GM11168 (cell line): ENCODE measurements around the gene MRPL22.
"Not testable (repeated sequence)": the region's sequence is repeated elsewhere in the genome, so short reads cannot be mapped to it uniquely, and the experiment has no call there.

Source experiments
- in situ Hi-C: fragments of 300-500 bp; cut with MboI; formaldehyde crosslinking; loops from one replicate; pipeline ENCODE4 v1.12.0; 2022; ENCODE audit warnings: low sequenced_read_pairs; ENCODE audit not compliant: unreplicated experiment

Gene MRPL22

DNA sequence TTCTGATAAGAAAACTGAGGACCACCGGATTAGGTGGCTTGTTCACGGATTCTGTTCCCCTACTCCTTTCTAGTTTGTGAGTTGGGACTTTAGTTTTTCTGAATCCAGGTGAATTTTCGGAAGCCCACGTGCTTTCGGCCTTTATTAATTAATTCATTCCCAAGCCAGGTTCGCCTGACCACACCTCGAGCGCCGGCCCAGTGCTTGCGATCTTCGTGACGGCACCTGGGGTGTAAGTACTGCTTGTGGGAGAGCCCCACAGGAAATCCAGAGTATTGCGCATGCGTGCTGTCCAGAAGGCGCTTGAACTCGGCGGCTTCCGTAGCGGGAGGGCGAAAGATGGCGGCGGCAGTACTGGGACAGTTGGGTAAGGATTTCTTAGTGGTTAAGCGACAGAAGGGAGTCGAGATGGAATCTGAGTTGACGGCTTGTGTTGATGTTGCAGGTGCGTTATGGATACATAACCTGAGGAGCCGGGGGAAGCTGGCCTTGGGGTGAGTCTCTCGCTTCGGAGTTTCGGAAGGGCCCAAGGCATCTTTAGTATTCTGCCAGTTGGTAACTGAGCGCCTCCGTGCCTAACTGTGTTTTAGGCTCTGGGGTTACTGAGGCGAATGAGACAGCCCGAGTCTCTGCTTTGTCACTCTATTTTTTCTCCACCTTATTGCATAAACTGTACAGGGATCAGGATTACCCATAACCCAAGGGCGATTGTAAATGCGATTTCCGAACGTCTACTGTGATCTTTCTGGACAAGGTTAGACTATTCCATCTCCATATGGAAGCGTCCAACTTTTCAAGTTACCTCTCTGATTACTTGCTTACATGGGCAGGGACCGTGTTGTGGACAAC lies at the start of gene MRPL22:
TSS of gene MRPL22 (plus strand) at position 302 of the 849 bp plus-strand sequence. CDS start at position 340, 38 bp downstream.
- in situ Hi-C loops = no loop called here

DNA sequence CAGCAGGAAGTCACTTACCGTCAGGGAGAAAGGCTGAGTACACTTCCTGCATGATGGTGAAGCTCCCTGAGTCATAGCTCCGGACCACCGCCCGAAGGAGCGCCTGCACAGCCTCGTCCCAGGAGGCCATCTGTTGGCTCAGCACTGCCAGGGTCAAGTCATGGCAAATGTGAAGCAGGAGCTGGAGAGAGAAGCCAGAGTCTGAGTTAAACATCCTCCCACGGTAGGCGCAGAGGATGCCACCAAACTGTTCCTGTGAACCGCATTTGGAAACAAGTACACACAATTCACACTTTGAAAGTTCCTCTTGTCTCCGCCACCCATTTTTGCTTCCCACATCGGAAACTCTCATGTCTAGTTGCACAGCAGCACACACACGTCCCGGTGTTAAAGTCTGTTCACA lies 48.5 kb upstream of the MRPL22 start:
- in situ Hi-C loops = no loop called here

DNA sequence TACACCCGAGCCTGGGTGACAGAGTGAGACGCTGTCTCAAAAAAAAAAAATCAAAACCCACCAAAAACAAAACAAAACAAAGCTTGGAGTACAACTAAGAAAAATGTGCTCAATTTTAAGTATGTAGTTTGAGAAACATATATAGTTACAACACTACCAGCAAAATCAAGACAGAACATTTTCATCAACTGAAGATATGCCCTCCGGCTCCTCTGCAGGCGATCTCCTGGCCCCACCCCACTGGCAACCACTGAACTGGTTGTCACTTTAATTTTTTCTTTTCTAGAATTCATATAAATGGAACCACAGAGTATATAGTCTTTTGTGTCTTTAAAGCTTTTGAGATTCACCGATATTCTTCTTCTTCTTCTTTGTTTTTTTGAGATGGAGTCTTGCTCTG lies 47.5 kb upstream of the MRPL22 start:
- in situ Hi-C loops = no loop called here

DNA sequence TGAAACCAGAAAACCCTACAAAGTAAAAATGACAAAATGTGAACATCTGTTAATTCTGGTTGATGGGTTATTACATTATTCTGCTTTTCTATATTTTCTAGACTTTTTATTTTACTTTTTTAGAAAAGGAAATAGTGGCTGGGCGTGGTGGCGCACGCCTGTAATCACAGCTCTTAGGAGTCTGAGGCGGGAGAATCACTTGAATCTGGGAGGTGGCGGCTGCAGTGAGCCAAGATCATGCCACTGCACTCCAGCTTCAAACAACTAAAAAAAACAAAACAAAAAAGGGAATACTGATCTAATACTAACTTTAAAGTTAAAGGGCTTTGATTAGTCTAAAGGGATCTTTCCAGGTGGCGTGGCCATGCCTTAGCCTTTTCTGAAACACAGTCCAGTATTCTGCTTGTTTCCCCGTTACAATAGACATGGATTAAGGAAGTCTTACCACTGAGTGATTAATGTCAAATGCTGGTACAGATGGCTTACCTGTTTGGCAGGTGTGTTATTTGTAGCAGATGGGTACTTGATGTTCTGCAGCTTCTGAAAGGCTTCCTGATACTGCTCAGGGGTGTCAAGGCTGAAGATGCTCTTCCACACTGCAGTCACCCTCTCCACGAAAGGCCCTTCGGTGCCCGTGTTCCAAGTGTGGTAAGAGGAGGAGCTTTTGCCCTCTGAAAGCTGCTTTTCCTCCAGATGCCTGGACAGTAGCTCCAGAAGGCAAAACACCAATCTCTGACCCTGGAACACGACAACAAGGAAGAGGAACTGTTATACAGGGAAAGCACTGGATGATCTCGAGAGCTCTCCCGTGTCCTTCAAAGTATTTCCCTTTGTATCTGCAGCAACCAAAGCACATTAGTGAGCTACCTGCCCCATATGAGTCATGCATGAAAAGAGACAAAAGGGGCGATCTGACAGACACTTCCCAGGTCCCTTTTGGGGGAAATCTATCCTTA lies 45.0 kb upstream of the MRPL22 start:
- in situ Hi-C loops = no loop called here

DNA sequence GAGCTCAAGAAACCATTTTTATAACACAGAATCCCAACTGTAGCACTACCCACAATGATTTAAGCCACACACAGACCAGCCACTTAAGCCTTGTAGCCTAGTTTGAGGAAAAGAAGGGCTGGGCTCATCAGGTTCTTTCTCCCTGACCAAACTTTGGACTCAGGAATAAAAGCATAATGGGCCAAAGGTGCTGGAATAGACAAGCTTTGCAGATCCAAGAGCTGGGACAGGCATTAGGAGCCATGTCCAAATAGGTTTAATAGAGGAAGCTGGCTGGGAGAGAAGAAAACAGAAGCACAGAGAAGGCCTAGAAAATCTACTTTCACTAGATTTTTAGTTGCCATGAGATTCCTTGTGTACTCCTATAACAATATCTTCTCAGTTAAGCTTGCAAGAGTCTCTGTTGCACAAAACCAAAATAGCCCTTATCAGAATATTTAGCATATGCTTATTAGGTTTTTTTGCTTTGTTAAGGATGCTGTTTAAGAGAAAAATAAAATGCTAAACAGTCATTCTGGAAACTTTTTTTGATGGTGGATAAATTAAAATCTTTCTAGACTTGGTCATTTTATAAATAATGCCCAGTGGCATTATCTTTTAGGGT lies 44.2 kb upstream of the MRPL22 start:
- in situ Hi-C loops = no loop called here

DNA sequence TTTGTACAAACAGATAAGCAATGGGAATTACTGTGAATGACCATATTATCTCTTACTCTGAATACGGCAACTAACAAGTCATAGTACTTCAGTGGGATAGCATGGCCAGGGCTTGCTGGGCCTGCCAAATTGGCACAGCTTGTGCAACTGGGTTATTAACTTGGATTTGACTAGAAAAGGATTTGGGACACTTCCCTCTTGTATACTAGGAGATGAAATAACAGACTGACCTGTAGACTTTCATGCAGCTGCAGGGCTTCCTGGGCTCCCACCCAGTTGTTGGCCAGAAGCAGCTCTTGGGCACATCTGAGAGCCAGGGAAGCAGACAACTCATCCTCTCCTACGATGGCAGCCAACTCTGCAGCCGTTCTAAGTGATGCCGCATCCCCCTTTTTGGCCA lies 42.7 kb upstream of the MRPL22 start:
- in situ Hi-C loops = no loop called here

DNA sequence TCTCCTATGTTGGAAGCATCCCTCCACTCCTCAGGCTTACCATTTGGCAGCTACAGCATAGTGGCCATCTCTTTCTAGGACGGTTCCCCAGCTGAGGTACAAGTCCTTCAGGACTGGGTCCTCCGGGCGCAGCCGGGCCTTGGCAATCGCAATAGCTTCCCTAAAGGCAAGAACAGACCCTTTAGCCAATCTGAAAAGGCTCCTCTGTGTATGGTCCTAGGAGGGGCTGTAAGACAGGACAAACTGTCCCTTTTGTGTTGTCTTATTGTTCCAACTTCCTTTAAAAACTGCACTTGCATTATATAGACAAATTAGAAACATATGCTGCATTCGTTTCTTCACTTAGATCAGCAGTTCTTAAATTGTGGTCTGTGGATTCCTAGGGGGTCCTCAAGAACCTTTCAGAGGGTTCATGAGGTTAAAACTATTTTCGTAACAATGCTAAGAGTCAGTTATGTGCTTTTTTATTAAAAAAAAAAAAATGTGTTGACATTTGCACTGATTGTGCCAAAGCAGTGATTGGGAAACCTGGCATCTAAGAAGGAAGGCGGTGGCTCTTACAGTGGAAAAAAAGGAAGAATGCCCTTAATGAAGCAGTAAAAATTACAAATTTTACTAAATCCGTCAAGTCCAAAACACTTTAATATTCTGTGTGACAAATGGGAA lies 41.6 kb upstream of the MRPL22 start:
- in situ Hi-C loops = no loop called here

DNA sequence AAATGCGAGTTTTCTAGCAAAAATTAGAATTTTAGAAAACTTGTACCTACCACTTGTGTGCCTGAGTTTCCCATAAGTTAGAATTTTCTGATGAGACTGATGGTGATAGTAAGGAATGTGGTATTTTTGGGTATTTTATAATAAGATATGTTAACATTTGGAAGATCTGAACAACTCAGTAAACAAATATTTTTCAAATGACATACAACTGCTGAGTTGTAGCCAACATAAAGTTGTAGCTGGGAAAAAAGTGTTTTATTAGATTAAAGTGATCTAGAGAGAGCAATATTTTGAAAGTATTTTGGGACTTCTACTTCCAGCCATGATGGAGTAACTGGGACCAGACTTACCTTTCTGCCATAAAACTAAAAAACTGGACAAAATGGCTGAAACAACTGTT lies 40.8 kb upstream of the MRPL22 start:
- in situ Hi-C loops = no loop called here

DNA sequence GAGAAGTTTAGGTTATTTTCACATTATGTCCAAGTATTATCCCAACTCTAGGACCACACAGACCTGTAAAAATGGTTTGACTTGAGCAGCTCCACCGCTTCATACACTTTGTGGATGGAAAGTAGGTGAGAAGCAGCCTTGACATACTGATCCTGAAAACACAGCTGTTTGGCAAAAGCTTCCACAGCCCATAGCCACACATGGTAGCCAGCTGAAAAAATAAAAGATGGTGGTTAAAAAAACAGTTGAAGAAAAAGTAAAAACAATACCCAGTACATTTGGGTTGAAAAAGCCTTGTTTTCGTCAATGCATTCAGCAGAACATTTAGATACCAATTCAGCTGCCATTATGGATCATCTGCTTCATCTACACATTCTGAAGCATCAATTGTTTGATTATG lies 39.6 kb upstream of the MRPL22 start:
- in situ Hi-C loops = no loop called here

DNA sequence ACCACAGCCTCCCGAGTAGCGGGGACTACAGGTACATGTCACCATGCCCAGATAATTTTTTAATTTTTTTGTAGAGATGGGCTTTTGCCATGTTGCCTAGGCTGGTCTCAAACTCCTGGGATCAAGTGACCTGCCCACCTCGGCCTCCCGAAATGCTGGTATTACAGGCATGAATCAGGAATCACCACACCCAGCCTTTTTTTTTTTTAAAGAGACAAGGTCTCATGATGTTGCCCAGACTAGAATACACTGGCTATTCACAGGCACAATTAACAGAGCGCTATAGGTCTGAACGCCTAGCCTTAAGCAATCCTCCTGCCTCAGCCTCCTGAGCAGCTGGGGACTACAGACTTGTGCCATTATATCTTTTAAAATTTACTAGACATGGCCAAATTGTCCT lies 39.0 kb upstream of the MRPL22 start:
- in situ Hi-C loops = no loop called here

DNA sequence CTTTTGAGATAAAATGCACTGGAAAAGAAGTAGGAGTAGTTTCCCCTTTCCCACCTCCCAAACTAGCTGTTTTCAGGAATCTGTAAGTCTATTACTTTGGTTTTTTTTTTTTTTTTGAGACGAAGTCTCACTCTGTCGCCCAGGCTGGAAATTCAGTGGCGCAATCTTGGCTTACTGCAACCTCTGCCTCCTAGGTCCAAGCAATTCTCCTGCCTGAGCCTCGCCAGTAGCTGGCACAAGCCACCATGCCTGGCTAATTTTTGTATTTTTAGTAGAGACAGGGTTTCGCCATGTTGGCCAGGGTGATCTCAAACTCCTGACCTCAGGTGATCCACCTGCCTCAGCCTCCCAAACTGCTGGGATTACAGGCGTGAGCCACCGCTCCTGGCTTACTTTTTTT lies 35.3 kb upstream of the MRPL22 start:
- in situ Hi-C loops = not testable (repeated sequence)

DNA sequence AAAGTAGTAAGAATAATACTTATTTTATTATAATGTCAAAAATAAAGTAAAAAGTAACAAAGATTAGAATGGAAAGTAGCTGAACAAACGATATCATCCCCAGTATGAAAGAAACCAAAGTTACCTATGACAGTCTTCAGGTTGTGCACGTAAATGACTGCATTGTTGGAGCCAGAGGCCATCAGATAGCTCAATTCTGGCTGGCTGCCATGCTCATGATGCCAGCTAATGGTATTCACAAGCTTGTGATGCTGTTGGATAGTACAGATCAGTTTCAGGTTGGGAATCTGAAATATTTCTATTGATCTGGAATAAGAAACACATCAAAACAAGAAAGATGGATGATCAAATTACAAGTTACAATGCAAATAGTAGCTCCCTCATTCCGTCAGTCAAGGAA lies 24.0 kb upstream of the MRPL22 start:
- in situ Hi-C loops = no loop called here

DNA sequence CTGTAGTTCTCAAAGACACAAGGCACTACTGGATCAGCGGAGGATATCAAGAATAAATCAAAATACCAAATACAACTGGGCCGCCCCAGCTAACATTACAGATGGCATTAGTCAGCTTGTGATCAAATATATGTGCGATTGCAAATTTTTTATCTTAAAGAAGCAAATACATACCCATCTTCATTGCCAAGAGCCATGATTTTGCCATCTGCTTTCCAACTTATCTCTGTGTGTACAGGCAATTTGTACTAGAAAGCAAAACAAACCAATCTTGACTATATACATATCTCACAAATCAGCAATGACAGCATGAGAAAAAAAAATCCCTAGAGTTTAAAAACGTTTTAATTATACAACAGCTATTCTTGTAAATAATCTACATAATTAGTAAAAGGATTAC lies 23.1 kb upstream of the MRPL22 start:
- in situ Hi-C loops = no loop called here

DNA sequence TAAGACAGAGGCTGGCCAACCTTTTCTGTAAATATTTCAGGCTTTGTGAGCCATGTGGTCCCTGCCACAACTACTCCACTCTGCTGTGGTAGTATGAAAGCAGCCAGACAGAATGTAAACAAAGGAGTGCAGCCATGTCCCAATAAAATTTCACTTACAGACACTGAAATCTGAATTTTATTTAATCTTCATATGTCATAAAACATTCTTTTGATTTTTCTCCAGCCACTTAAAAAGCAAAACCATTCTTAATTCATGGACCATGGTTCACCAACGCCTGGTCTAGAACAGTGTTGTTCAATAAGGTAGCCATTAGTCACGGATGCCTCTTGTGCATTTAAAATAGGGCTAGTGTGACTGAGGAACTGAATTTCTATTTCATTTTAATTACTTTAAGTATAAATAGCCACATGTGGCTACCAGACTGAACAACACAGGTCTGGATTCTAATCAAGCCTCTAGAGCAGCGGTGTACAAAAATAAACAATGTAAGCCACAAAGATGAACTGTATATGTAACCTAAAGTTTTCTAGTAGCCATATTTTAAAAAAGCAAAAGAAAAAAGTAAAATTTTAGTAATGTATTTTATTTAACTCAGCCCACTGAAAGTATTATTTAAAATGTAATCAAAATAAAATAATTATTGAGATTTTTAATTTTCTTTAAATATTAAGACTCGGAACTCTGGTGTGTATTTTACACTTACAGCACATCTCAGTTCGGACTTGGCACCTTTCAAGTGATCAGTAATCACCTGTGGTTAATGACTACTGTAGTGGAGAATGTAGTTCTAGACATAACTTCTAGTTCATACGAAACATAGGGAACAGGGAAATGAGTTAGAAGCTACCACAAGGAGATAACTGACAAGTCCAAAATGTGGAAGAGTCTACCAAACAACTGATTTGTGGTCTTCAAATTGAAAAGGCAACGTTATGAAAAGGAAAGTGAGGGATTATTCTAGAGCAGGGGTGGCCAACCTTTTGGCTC lies 17.1 kb upstream of the MRPL22 start:
- in situ Hi-C loops = no loop called here

DNA sequence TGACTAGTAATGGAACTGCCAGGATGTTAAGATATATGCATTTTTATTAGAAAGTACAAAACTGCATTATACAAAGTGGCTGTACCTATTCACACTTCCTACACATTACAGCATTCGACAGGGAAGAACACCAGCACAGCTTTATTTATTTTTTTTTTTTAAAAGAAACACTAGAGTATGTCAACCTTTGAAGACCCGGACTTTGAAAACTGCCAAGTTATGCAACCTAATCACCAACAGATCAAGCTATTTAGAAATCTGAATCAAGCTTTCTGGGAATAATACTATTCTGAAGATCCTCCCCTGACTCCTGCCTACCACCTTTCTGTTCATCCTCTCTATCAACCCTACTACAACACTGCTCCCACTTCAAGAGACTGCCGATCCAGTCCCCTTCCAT lies 7.3 kb upstream of the MRPL22 start:
- in situ Hi-C loops = no loop called here

DNA sequence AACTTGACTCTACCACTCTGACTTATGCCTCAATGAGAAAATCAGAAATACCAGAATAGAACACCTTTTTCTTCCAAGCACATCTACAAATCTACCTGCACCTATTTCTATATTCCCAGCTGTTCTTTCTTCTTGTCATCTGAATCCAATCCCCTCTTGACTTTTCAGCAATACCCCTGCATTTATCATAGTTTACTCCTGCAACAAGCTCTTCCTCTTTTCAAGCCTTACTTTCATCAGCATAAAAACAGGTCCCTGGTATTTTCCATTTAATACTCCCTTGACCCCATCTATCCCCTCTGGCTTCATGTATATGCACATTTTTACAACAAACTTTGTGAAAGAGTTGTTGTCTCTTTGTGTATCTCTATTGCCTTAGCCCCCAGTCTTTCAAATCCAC lies 6.0 kb upstream of the MRPL22 start:
- in situ Hi-C loops = no loop called here

DNA sequence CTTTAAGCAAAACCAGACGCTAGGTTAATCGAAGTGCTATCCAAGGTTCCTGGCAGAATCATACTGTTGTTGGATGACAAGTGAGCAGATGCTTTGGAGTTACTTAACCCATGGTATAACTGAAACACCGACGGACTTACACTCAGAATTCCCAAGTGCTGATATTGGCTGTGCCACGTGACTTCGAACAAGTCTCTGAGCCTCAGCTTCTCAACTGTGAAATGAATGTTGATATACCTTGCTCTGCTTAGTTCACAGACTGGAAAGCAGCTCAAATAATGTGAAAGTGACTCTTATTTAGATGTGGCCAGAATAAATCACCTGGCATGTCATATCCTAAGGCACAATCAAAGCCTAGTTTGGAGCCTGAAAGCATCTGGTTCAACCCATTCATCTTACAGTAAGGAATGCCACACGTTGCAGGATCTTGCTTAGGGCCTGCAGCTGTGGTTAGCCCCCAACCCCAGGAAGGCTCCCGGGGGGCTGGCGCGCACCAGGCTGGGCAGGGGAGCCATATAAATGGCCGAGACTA lies 3.6 kb upstream of the MRPL22 start:
- in situ Hi-C loops = no loop called here

DNA sequence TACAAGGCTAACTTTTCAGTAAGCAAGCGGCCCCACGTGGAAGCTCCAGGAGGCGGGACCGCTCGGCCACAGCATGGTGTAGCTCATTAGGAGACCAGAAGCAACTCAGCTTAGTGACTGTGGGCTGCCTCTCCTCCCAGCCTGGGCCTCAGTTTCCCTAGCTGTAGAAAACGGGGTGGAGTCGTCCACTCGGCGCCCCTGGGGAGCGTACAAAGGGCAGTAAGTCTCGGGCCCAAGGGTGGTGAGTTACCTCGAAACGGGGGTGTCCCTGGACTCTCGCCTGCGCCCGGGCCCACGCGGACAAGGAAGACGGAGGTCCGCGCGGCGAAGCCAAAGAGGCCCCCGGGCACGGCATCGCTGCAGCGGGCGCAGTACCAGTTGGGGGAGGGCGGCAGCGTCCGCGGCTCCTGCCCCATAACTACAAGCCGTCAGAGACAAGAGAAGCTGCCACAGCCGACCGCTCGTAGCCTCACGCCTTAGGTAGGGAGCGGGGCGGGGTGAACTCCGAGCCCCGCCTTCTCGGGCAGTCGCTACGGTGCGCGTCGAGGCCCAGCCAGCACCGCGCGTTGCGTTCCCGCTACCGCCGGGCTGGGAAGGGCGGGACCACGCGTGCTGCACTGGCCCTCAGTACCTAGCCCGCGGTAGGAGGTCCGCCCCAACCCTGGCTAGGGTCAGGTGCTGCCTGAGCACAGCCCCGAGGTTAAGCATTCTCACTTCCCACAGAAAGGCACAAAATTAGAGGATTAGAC lies 3.0 kb upstream of the MRPL22 start, which contains the start of gene GEMIN5:
TSS of gene GEMIN5 (minus strand) at position 494 of the 749 bp plus-strand sequence. CDS start at position 416, 78 bp downstream.
- in situ Hi-C loops = no loop called here
